GM13977 (cell line): ENCODE data around the gene NELL1.

Experiments used
- DNase-seq: peaks from one replicate; pipeline ENCODE4 v3.0.0; 2012; ENCODE audit warnings: low spot score
- CTCF ChIP-seq: IDR thresholded peaks from 2 replicates; pipeline ENCODE4 v1.5.1; 2012; ENCODE audit warnings: mild to moderate bottlenecking, control low read depth; ENCODE audit not compliant: insufficient read depth; ENCODE audit errors: extremely low read depth, missing control alignments
- in situ Hi-C: fragments of 300-500 bp; cut with MboI; formaldehyde crosslinking; loops from one replicate; pipeline ENCODE4 v1.12.0; 2022; ENCODE audit warnings: low sequenced_read_pairs, low pct_unique_long_range_greater_than_20kb, mixed read lengths, inconsistent platforms; ENCODE audit not compliant: unreplicated experiment

The NELL1 gene

GRCh38 chr11:21403069-21403468 lies 733.7 kb downstream of the NELL1 start:
- in situ Hi-C loops = no loop called here
- no peak for TF ChIP-seq CTCF
- DNase-seq = no peak

GRCh38 chr11:21405422-21405821 lies 736.0 kb downstream of the NELL1 start:
- in situ Hi-C loops = no loop called here
- DNase-seq = no peak
- no peak for TF ChIP-seq CTCF

GRCh38 chr11:21410513-21410912 lies 741.1 kb downstream of the NELL1 start:
- no peak for DNase-seq
- in situ Hi-C loops = no loop called here
- TF ChIP-seq CTCF = no peak

- in situ Hi-C loops = no loop called here
- TF ChIP-seq CTCF = no peak
- no peak for DNase-seq
Observed at GRCh38 chr11:21411104-21411503, 741.7 kb downstream of the NELL1 start.

GRCh38 chr11:21411597-21411996 lies 742.2 kb downstream of the NELL1 start:
- in situ Hi-C loops = no loop called here

GRCh38 chr11:21412652-21413383 lies 743.4 kb downstream of the NELL1 start:
- TF ChIP-seq CTCF = no peak
- no peak for DNase-seq
- in situ Hi-C loops = no loop called here

More at GRCh38 chr11:21411597-21411996, 742.2 kb downstream of the NELL1 start:
- no peak for DNase-seq
- no peak for TF ChIP-seq CTCF

- TF ChIP-seq CTCF = no peak
- in situ Hi-C loops = no loop called here
- DNase-seq = no peak
Observed at GRCh38 chr11:21414953-21415352, 745.6 kb downstream of the NELL1 start.
